ENCODE measurements around the gene PRKCB. TPM values are rescaled to one million over a fixed set of nuclear protein-coding genes. Genes with fewer than 3 reads are reported as not detected.

The PRKCB gene
- total RNA-seq, 1 experiment from 2014 or later: not detected

- no TSS peak for BruUV-seq (replicated peaks)
- no peaks in the 10 kb centered on the region for H3K36me3 ChIP-seq (ENCODE audit: low read depth, low read length)
- ATAC-seq: no peak
- no peaks in the 10 kb centered on the region for H3K4me1 ChIP-seq (ENCODE audit: insufficient read depth, low read length)
- DNase-seq: no peak
- peaks cover 33% of the 10 kb centered on the region for H3K27me3 ChIP-seq (ENCODE audit: low read length)
- H3K79me2 ChIP-seq (ENCODE audit: low read length): no peaks in the 10 kb centered on the region
- TF ChIP-seq EZH2 (IDR thresholded peaks at IDR 0.05; ENCODE audit: low read length, unreplicated experiment) (no peak), EZH2phosphoT487 (IDR thresholded peaks at IDR 0.05; ENCODE audit: borderline replicate concordance, low read length) (no peak), CTCF (conservative IDR thresholded peaks at IDR 0.05; ENCODE audit: low read depth, low read length) (no peak)
- no peak overlapping the region for H3K4me2 ChIP-seq (ENCODE audit: low read length)
- H3K9me3 ChIP-seq (ENCODE audit: low read length): no peaks in the 10 kb centered on the region
- H3K9me2 ChIP-seq (replicated peaks; ENCODE audit: low read length): no peaks in the 10 kb centered on the region
- H3K4me3 ChIP-seq (ENCODE audit: low read length): no peak overlapping the region
- H3F3A ChIP-seq (ENCODE audit: low read length, unreplicated experiment): no peaks in the 10 kb centered on the region
- no peak overlapping the region for H3K27ac ChIP-seq (ENCODE audit: low read length)
- ChIA-PET CTCF (no interaction called here), POLR2A (ENCODE audit: unreplicated experiment) (no interaction called here)
- H2AFZ ChIP-seq (ENCODE audit: low read length): no peak overlapping the region
- H3K9ac ChIP-seq (ENCODE audit: low read length): no peak overlapping the region
- intact Hi-C loops (cut with micrococcal nuclease): no loop called here
- no peaks in the 10 kb centered on the region for H4K20me1 ChIP-seq (ENCODE audit: low read length)
Observed at GRCh38 chr16:24051125-24051524, 215.3 kb downstream of the PRKCB start.

- no peaks in the 10 kb centered on the region for H3K9me2 ChIP-seq (replicated peaks; ENCODE audit: low read length)
- no peaks in the 10 kb centered on the region for H3F3A ChIP-seq (ENCODE audit: low read length, unreplicated experiment)
- H3K79me2 ChIP-seq (ENCODE audit: low read length): no peaks in the 10 kb centered on the region
- no peak overlapping the region for H3K4me2 ChIP-seq (ENCODE audit: low read length)
- no peaks in the 10 kb centered on the region for H3K4me1 ChIP-seq (ENCODE audit: insufficient read depth, low read length)
- ATAC-seq (no peak), DNase-seq (no peak)
- intact Hi-C loops (cut with micrococcal nuclease): no loop called here
- H3K9ac ChIP-seq (ENCODE audit: low read length): no peak overlapping the region
- H3K27ac ChIP-seq (ENCODE audit: low read length): no peak overlapping the region
- BruUV-seq (replicated peaks): no TSS peak
- ChIA-PET CTCF (no interaction called here), POLR2A (ENCODE audit: unreplicated experiment) (no interaction called here)
- H3K9me3 ChIP-seq (ENCODE audit: low read length): no peaks in the 10 kb centered on the region
- H2AFZ ChIP-seq (ENCODE audit: low read length): no peak overlapping the region
- H4K20me1 ChIP-seq (ENCODE audit: low read length): no peaks in the 10 kb centered on the region
- no peak for TF ChIP-seq EZH2phosphoT487 (IDR thresholded peaks at IDR 0.05; ENCODE audit: borderline replicate concordance, low read length)
- no peak for TF ChIP-seq EZH2 (IDR thresholded peaks at IDR 0.05; ENCODE audit: low read length, unreplicated experiment)
- TF ChIP-seq CTCF (conservative IDR thresholded peaks at IDR 0.05; ENCODE audit: low read depth, low read length): no peak
- no peak overlapping the region for H3K4me3 ChIP-seq (ENCODE audit: low read length)
- no peaks in the 10 kb centered on the region for H3K36me3 ChIP-seq (ENCODE audit: low read depth, low read length)
- H3K27me3 ChIP-seq (ENCODE audit: low read length): peaks cover 40% of the 10 kb centered on the region
Observed at GRCh38 chr16:24052329-24053098, 216.7 kb downstream of the PRKCB start.

Measured in PC-3 (cell line).